Neural progenitor cell (in vitro differentiated cells): ENCODE measurements around the gene RNF224.

ENCODE experiments used
- CTCF ChIP-seq: fragments of 200-600 bp; sonication (generic); IDR thresholded peaks from 2 replicates; pipeline ENCODE4 v1.5.1; 2017; ENCODE audit warnings: antibody characterized with exemption, mild to moderate bottlenecking
- EZH2 ChIP-seq: fragments of 200-600 bp; sonication (generic); IDR thresholded peaks from 2 replicates; pipeline ENCODE4 v1.6.1; 2017; ENCODE audit warnings: antibody characterized with exemption, mild to moderate bottlenecking, moderate library complexity
- EZH2phosphoT487 ChIP-seq: fragments of 200-600 bp; sonication (generic); IDR thresholded peaks from 2 replicates; pipeline ENCODE4 v1.6.1; 2017; ENCODE audit warnings: antibody characterized with exemption

- TF ChIP-seq CTCF (no peak), EZH2 (no peak), EZH2phosphoT487 (no peak)
These were observed 48.5 kb downstream of the RNF224 start for GRCh38 chr9:137275588-137276472.
